ENCODE measurements around the gene LOXL3.

GRCh38 chr2:74496997-74497776 lies 56.6 kb downstream of the LOXL3 start:
- TF ChIP-seq CTCF (conservative IDR thresholded peaks at IDR 0.05; ENCODE audit: low read depth, low read length) (no peak), EZH2 (IDR thresholded peaks at IDR 0.05; ENCODE audit: low read length, unreplicated experiment) (no peak)

All from PC-3 (cell line).